ENCODE measurements around the gene ANHX.

Gene ANHX

DNA sequence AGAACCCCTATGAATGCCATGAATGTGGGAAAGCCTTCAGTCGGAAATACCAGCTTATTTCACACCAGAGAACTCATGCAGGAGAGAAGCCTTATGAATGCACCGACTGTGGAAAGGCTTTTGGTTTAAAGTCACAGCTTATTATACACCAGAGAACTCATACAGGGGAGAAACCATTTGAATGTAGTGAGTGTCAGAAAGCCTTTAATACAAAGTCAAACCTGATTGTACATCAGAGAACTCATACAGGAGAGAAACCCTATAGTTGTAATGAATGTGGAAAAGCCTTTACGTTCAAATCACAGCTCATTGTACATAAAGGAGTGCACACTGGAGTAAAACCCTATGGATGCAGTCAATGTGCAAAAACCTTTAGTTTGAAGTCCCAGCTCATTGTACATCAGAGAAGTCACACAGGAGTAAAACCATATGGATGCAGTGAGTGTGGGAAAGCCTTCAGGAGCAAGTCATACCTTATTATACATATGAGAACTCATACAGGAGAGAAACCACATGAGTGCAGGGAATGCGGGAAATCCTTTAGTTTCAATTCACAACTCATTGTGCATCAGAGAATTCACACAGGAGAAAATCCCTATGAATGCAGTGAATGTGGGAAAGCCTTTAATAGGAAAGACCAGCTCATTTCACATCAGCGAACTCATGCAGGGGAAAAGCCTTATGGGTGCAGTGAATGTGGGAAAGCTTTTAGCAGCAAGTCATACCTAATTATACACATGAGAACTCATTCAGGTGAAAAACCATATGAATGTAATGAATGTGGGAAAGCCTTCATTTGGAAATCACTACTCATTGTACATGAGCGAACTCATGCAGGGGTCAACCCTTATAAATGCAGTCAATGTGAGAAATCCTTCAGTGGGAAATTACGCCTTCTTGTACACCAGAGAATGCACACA is 32.1 kb downstream of the ANHX start:
- DNase-seq = no peak

DNA sequence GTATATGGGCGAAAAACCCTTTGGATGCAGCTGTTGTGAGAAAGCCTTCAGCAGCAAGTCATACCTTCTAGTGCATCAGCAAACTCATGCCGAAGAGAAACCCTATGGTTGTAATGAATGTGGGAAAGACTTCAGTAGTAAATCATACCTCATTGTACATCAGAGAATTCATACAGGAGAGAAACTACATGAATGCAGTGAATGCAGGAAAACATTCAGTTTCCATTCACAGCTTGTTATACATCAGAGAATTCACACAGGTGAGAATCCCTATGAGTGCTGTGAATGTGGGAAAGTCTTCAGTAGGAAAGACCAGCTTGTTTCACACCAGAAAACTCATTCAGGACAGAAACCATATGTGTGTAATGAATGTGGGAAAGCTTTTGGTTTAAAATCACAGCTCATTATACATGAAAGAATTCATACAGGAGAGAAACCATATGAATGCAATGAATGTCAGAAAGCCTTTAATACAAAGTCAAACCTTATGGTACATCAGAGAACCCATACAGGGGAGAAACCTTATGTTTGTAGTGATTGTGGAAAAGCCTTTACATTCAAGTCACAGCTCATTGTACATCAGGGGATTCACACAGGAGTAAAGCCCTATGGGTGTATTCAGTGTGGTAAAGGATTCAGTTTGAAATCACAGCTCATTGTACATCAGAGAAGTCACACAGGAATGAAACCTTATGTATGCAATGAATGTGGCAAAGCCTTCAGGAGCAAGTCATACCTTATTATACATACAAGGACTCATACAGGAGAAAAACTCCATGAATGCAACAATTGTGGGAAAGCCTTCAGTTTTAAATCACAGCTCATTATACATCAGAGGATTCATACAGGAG is 33.0 kb downstream of the ANHX start:
- no peak for DNase-seq

DNA sequence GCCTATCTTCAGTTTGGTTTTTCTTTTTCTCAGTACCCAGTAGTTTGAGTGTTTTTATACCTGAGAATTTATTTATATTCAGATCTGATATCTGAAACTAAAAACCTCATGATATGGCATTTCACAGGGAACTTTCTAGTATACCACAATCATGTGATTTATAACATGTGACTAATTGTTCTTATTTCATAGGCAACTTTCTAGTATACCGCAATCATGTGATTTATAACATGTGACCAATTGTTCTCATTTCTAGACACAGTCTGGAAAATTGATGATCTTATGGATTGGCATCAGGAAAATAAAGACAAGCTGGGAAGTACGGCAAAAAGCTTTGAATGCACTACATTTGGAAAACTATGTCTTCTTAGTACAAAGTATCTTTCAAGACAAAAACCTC is 33.8 kb downstream of the ANHX start:
- DNase-seq = no peak

DNA sequence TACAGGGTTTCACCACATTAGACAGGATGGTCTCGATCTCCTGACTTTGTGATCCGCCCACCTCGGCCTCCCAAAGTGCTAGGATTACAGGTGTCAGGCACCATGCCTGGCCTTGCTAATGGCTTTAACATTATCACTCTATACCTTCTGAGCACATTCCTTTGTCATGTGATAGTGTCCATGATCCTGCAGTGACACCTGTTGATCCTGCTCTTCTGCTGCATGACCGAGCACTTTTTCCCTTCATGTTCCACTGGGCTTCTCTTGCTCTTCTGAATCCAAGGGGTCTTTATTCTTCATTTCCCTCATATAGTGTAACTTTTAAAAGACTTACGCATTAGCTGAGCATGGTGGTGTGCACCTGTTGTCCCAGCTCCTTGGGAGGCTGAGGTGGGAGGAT is 42.8 kb downstream of the ANHX start:
- no peak for DNase-seq

DNA sequence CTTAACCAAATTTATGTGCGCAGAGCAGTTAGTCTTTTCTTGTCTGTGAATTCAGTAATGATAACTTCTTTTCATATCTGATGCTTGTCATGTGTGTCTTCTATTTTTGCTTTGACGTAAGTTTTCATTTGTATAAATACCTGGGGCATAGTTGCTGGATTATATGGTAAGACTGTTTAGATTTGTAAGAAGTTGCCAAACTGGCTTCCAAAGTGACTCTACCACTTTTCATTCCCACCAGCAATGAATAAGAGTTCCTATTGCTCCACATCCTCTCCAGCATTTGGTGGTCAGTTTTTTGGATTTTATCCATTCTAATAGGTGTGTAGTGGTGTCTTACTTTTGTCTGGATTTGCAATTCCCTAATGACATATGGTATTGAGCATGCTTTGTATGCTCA is 45.5 kb downstream of the ANHX start:
- DNase-seq = no peak

DNA sequence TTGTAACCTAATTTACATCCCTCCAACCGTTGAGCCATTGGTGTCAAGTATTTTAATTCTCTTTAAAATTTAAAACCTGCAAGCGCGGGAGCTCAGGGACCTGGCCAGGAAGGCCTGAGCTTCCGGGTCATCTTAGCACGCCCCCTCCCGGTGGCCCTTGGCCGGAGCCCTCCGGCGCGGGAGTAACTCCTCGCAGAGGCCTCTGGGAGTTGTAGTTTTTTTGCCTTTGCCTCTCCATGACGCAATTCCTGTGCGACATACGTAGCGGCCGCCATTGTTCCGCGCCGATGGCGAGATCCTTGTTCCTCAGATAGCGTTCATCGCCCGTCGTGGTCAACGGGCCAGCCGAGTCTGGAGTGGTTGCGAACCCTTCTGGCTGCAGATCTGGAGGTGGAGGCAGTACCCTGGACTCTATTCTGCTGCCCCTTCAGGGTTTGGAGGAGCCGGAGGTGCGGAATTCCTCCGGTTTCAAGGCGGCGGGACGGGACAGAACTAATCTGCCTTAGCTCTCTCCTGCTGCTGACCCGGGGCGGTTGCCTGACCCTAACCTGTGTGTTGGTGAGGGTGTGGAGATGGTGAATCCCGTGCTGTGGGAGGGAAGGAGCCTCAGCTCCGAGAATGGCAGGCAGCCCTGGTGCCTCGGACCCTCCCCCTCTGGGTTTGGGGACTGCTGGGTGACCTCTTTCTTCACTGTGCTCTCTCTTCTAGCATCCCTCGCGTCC is 54.3 kb downstream of the ANHX start, which contains the start of gene ZNF268:
TSS of gene ZNF268 (plus strand) at position 258 of the 722 bp plus-strand sequence. CDS start 503 bp downstream, outside the sequence.
- peak in 57 of 58 donors; percentile 29 to 90 (median 79) for DNase-seq

DNA sequence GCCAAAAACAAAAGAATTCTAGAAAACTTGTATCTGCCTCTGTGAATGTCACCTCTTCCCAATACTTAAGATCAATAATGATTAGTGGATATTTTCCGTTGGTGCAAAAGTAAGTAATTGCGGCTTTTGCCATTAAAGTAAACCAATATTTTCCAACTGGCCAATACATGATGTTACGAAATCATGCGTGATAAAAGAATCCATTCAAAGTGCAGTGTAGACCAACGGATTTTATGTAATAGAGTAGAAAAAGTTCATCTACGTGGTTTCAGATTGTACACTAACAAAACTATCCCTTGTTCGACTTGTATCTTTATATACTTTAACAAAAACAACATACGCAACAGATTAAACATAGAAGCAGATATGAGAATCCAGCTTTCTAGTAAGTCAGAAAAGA is 55.0 kb downstream of the ANHX start:
- DNase-seq = no peak

DNA sequence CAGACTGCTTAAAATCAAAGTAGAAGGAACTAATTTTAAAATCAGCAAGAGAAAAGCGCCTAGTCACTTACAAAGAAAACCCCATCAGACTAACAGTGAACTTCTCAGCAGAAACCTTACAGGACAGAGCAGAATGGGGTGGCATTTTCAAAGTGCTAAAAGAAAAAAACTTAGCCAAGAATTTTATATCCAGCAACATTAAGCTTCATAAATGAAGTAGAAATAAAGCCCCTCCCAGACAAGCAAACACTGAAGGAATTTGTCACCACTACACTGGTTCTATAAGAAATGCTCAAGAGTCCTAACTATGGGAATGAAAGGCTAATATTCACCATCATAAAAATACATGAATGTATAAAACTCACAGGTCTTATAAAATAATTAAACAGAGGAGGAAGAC is 60.8 kb downstream of the ANHX start:
- DNase-seq = no peak

DNA sequence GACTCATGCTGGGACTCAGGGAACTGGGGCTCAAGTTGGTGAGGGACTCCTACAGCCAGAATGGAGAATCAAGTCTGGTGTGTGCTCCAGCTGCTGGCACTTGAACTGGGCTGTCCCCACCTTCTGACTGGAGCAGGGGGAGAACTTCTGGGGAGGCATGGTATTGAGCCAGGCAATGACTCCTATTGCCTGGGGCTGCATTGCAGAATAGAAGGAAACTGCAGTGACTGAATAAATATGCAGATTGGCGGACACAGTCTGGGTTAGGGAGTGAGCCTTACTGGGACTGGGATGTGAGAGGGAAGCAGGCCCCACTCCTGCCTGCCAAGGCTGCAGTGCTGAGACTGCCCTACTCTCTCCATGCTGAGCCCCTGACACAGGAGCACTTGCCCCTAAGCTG is 63.2 kb downstream of the ANHX start:
- no peak for DNase-seq
